CD4-positive, CD25-positive, alpha-beta regulatory T cell (primary cell): ENCODE results near the gene RAB25. TPM values are rescaled to one million over a fixed set of nuclear protein-coding genes. Genes with fewer than 3 reads are reported as not detected.
"Not testable (repeated sequence)": the region's sequence is repeated elsewhere in the genome, so short reads cannot be mapped to it uniquely, and the experiment has no call there.

Experiments
- ATAC-seq, 2 donors: fragments of 150-1000 bp; cut with Tn5 transposase; one replicate each; pipeline ENCODE4 v1.10.0; 2021; ENCODE audit warnings: low read depth in 2 of 2, moderate number of reproducible peaks in 2 of 2, moderate library complexity in 1 of 2
- DNase-seq, 3 donors: peaks; one replicate each; pipeline versions ENCODE4 v3.0.0 to v3.0.0-alpha.2; 2012 to 2022; ENCODE audit warnings: mixed read lengths in 1 of 3
- H3K27ac ChIP-seq: one replicate; pipeline ENCODE4 v1.7.0; 2013; ENCODE audit warnings: mild to moderate bottlenecking, low read length; ENCODE audit not compliant: insufficient read depth, poor library complexity, severe bottlenecking
- H3K27me3 ChIP-seq: one replicate; pipeline ENCODE4 v1.7.0; 2013; ENCODE audit warnings: low read length; ENCODE audit not compliant: control insufficient read depth, insufficient read depth
- H3K36me3 ChIP-seq: one replicate; pipeline ENCODE4 v1.7.0; 2013; ENCODE audit warnings: mild to moderate bottlenecking, low read length, moderate library complexity; ENCODE audit not compliant: control insufficient read depth, insufficient read depth
- H3K4me1 ChIP-seq: 2 replicates; pipeline ENCODE4 v1.7.0; 2013; ENCODE audit warnings: mild to moderate bottlenecking, low read length; ENCODE audit not compliant: insufficient read depth, control insufficient read depth, poor library complexity, severe bottlenecking
- H3K4me3 ChIP-seq: one replicate; pipeline ENCODE4 v1.7.0; 2013; ENCODE audit warnings: low read depth, mild to moderate bottlenecking, low read length, moderate library complexity
- H3K9me3 ChIP-seq, 2 experiments: 1 replicate in 1 of 2; 2 replicates in 1 of 2; pipeline ENCODE4 v1.7.0; 2013; ENCODE audit warnings: low read length in 2 of 2, mild to moderate bottlenecking in 1 of 2, moderate library complexity in 1 of 2; ENCODE audit not compliant: control insufficient read depth in 2 of 2
- H3K27ac Mint-ChIP-seq, 3 donors: one replicate each; pipeline ENCODE4 v1.8.0; 2020 to 2022; ENCODE audit warnings: mild to moderate bottlenecking in 3 of 3, mixed read lengths in 3 of 3, moderate library complexity in 2 of 3
- H3K27me3 Mint-ChIP-seq: one replicate; pipeline ENCODE4 v1.8.0; 2022; ENCODE audit warnings: mild to moderate bottlenecking, mixed read lengths
- H3K36me3 Mint-ChIP-seq: one replicate; pipeline ENCODE4 v1.8.0; 2020; ENCODE audit warnings: mixed read lengths
- H3K4me1 Mint-ChIP-seq, 4 donors: one replicate each; pipeline ENCODE4 v1.8.0; 2020 to 2022; ENCODE audit warnings: mixed read lengths in 4 of 4, mild to moderate bottlenecking in 1 of 4
- H3K4me3 Mint-ChIP-seq, 4 donors: one replicate each; pipeline ENCODE4 v1.8.0; 2020 to 2022; ENCODE audit warnings: mild to moderate bottlenecking in 4 of 4, mixed read lengths in 4 of 4, moderate library complexity in 3 of 4
- H3K9me3 Mint-ChIP-seq, 7 donors: one replicate each; pipeline ENCODE4 v1.8.0; 2020 to 2022; ENCODE audit warnings: mixed read lengths in 7 of 7, mild to moderate bottlenecking in 3 of 7, moderate library complexity in 2 of 7
- polyA plus RNA-seq, 4 donors: library from polyadenylated mRNA; unstranded; fragments of 300-500 nt; fragmentation: Illumina TruSeq; gene quantifications; one replicate each; pipeline ENCODE4 v1.2.3, GENCODE V29; 2021
- total RNA-seq: library from RNA; stranded (reverse); gene quantifications from one replicate; pipeline ENCODE4 v1.2.3, GENCODE V29; 2022

RAB25 gene
- total and polyA plus RNA-seq, 5 donors from 2014 or later, result 0.83 to 1.7 (median 1.0) TPM

GRCh38 chr1:156024801-156025200 lies 36.2 kb upstream of the RAB25 start:
- peaks cover 10% of the 10 kb centered on the region for H3K4me1 ChIP-seq
- H3K9me3 ChIP-seq, result no peaks in the 10 kb centered on the region
- DNase-seq, result no peak
- Mint-ChIP-seq H3K36me3 (no peaks in the 10 kb centered on the region), H3K27me3 (peaks cover 5% of the 10 kb centered on the region), H3K9me3 (no peaks in the 10 kb centered on the region), H3K4me1 (peaks cover 4 to 21% (median 11%) of the 10 kb centered on the region in 4 donors), H3K27ac (peak overlapping the region in 1 of 3 donors; percentile 15), H3K4me3 (no peak overlapping the region)
- no peak overlapping the region for H3K27ac ChIP-seq
- no peaks in the 10 kb centered on the region for H3K27me3 ChIP-seq
- no peak for ATAC-seq
- no peak overlapping the region for H3K4me3 ChIP-seq
- no peaks in the 10 kb centered on the region for H3K36me3 ChIP-seq

GRCh38 chr1:156025876-156026275 lies 35.1 kb upstream of the RAB25 start:
- no peaks in the 10 kb centered on the region for H3K9me3 Mint-ChIP-seq
- no peak overlapping the region for H3K4me3 ChIP-seq
- H3K9me3 ChIP-seq, result no peaks in the 10 kb centered on the region
- H3K4me3 Mint-ChIP-seq, result no peak overlapping the region
- no peaks in the 10 kb centered on the region for H3K36me3 ChIP-seq
- no peaks in the 10 kb centered on the region for H3K27me3 Mint-ChIP-seq
- ATAC-seq (peak; percentile 54 to 72), DNase-seq (peak in 2 of 3 donors; percentile 12 to 44)
- H3K36me3 Mint-ChIP-seq, result no peaks in the 10 kb centered on the region
- no peak overlapping the region for H3K27ac Mint-ChIP-seq
- no peaks in the 10 kb centered on the region for H3K27me3 ChIP-seq
- H3K27ac ChIP-seq, result no peak overlapping the region
- H3K4me1 ChIP-seq, result peaks cover 3% of the 10 kb centered on the region
- H3K4me1 Mint-ChIP-seq, result peaks cover 0 to 12% (median 3%) of the 10 kb centered on the region in 4 donors

- no peaks in the 10 kb centered on the region for H3K36me3 ChIP-seq
- Mint-ChIP-seq H3K27ac (no peak overlapping the region), H3K27me3 (no peaks in the 10 kb centered on the region)
Observed at GRCh38 chr1:156026588-156026987, 34.4 kb upstream of the RAB25 start.

GRCh38 chr1:156033011-156033410 lies 27.9 kb upstream of the RAB25 start:
- Histone ChIP-seq H3K4me3 (no peak overlapping the region), H3K27me3 (no peaks in the 10 kb centered on the region), H3K4me1 (no peaks in the 10 kb centered on the region), H3K36me3 (peaks cover 9% of the 10 kb centered on the region), H3K27ac (no peak overlapping the region), H3K9me3 (no peaks in the 10 kb centered on the region)
- no peak overlapping the region for H3K27ac Mint-ChIP-seq
- peaks cover 10% of the 10 kb centered on the region for H3K36me3 Mint-ChIP-seq
- H3K9me3 Mint-ChIP-seq, result no peaks in the 10 kb centered on the region
- no peak for DNase-seq
- H3K4me1 Mint-ChIP-seq, result no peaks in the 10 kb centered on the region
- H3K4me3 Mint-ChIP-seq, result no peak overlapping the region
- ATAC-seq, result no peak
- H3K27me3 Mint-ChIP-seq, result no peaks in the 10 kb centered on the region

More at GRCh38 chr1:156026588-156026987, 34.4 kb upstream of the RAB25 start:
- H3K4me3 Mint-ChIP-seq, result no peak overlapping the region
- Histone ChIP-seq H3K27ac (no peak overlapping the region), H3K27me3 (no peaks in the 10 kb centered on the region), H3K9me3 (no peaks in the 10 kb centered on the region), H3K4me3 (no peak overlapping the region), H3K4me1 (no peaks in the 10 kb centered on the region)
- H3K4me1 Mint-ChIP-seq, result peaks cover 0 to 10% (median 0%) of the 10 kb centered on the region in 4 donors
- H3K9me3 Mint-ChIP-seq, result no peaks in the 10 kb centered on the region
- ATAC-seq, result no peak
- no peak for DNase-seq
- no peaks in the 10 kb centered on the region for H3K36me3 Mint-ChIP-seq

- H3K36me3 Mint-ChIP-seq, result peaks cover 10% of the 10 kb centered on the region
- not testable (repeated sequence) for H3K27ac ChIP-seq, H3K9me3 ChIP-seq, ATAC-seq, H3K4me1 ChIP-seq, H3K4me3 Mint-ChIP-seq, H3K27me3 ChIP-seq, DNase-seq, H3K9me3 Mint-ChIP-seq, H3K27me3 Mint-ChIP-seq, H3K4me1 Mint-ChIP-seq, H3K27ac Mint-ChIP-seq, H3K4me3 ChIP-seq
- peaks cover 11% of the 10 kb centered on the region for H3K36me3 ChIP-seq
Observed at GRCh38 chr1:156034991-156035390, 26.0 kb upstream of the RAB25 start.

- no peak overlapping the region for H3K27ac Mint-ChIP-seq
- Histone ChIP-seq H3K36me3 (peaks cover 18% of the 10 kb centered on the region), H3K27ac (no peak overlapping the region), H3K9me3 (no peaks in the 10 kb centered on the region), H3K4me1 (no peaks in the 10 kb centered on the region), H3K27me3 (no peaks in the 10 kb centered on the region), H3K4me3 (no peak overlapping the region)
- peaks cover 0 to 7% (median 5%) of the 10 kb centered on the region in 4 donors for H3K4me1 Mint-ChIP-seq
- H3K9me3 Mint-ChIP-seq, result no peaks in the 10 kb centered on the region
- DNase-seq (no peak), ATAC-seq (no peak)
- H3K4me3 Mint-ChIP-seq, result no peak overlapping the region
- H3K36me3 Mint-ChIP-seq, result peaks cover 30% of the 10 kb centered on the region
- no peaks in the 10 kb centered on the region for H3K27me3 Mint-ChIP-seq
Observed at GRCh38 chr1:156042828-156043227, 18.1 kb upstream of the RAB25 start.

GRCh38 chr1:156045076-156045475 lies 15.9 kb upstream of the RAB25 start:
- Mint-ChIP-seq H3K4me1 (peaks cover 5 to 8% (median 6%) of the 10 kb centered on the region in 4 donors), H3K36me3 (peaks cover 38% of the 10 kb centered on the region), H3K9me3 (no peaks in the 10 kb centered on the region), H3K27ac (peak overlapping the region in 2 of 3 donors; percentile 27), H3K27me3 (no peaks in the 10 kb centered on the region), H3K4me3 (no peak overlapping the region)
- Histone ChIP-seq H3K27me3 (no peaks in the 10 kb centered on the region), H3K36me3 (peaks cover 18% of the 10 kb centered on the region), H3K9me3 (no peaks in the 10 kb centered on the region), H3K27ac (no peak overlapping the region), H3K4me3 (no peak overlapping the region), H3K4me1 (no peaks in the 10 kb centered on the region)
- no peak for ATAC-seq
- no peak for DNase-seq

- Mint-ChIP-seq H3K27me3 (no peaks in the 10 kb centered on the region), H3K36me3 (peaks cover 20% of the 10 kb centered on the region), H3K9me3 (no peaks in the 10 kb centered on the region), H3K4me1 (peaks cover 13 to 23% (median 17%) of the 10 kb centered on the region in 4 donors), H3K27ac (no peak overlapping the region), H3K4me3 (peak overlapping the region in 1 of 4 donors; percentile 45)
- Histone ChIP-seq H3K36me3 (peaks cover 3% of the 10 kb centered on the region), H3K4me3 (no peak overlapping the region), H3K4me1 (no peaks in the 10 kb centered on the region), H3K27me3 (no peaks in the 10 kb centered on the region), H3K27ac (no peak overlapping the region), H3K9me3 (no peaks in the 10 kb centered on the region)
- DNase-seq, result no peak
- no peak for ATAC-seq
Observed at GRCh38 chr1:156048663-156049258, 12.2 kb upstream of the RAB25 start.
